C1 segment of cervical spinal cord (tissue), 14 donors: ENCODE results near the gene NMNAT3.
"Not testable (repeated sequence)": the region's sequence is repeated elsewhere in the genome, so short reads cannot be mapped to it uniquely, and the experiment has no call there.

Source experiments
- DNase-seq, 14 donors: peaks; one replicate each; lab custom pipeline; 2025; lab: John Stamatoyannopoulos, UW

Gene NMNAT3

GRCh38 chr3:139636511-139636910 is 41.3 kb downstream of the NMNAT3 start:
- DNase-seq = no peak

- no peak for DNase-seq
These were observed 43.6 kb downstream of the NMNAT3 start for GRCh38 chr3:139634111-139634635.

DNA sequence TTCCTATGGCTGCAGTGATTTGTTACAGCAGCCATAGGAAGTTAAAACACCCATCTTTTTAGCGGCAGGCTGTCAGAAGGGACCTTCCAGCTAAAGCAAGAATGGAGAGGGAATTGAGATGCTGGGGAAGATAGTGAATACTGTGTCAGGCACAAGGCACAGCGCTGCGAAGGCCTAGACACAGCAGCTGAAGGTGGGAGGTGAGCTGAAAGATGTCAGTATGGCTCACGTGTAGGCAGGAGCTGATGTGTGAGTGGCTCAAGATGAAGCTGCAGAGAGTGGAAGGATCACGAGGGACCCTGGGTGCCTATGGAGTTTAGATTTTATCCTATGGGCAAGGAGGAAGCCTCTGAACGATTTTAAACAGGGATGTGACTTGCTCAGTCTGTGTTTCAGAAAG is 44.3 kb downstream of the NMNAT3 start:
- DNase-seq = no peak

- DNase-seq = no peak
These were observed 47.2 kb downstream of the NMNAT3 start for GRCh38 chr3:139630542-139630941.

DNA sequence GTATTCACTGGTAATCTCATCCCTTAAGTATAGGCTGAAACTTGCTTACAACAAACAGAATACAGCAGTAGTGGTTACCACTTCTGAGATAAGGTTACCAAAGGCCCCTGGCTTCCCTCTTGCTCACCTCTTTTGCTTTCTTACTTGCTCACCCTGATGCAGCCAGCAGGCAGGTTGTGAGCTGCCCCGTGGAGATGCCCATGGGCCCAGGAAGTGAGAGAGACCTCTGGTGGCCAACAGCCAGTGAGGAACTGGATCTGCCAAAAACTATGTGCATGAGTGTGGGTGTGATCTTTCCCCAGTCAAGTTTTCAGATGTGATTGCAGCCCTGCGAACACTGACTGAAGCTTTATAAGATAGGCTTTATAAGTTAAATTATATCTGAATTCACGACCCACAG is 48.7 kb downstream of the NMNAT3 start:
- no peak for DNase-seq

DNA sequence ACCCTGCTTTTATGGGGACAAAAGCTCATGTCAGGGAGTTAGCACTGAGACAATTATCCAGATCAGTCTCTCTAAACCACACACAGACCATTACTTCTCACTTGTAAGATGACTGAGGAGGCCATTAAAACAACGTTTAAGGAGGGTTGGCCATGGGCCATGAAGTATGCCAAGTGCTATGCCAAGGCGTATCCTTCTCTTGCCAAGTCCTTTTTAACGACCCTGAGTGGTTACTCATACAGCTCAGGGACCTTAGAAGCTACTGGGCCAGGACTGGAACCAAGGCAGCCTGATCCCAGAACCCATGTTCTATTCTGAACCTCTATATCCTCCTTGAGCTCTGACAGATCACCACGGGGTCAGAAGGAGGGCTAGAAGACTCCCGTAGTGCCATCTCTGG is 50.0 kb downstream of the NMNAT3 start:
- no peak for DNase-seq

- DNase-seq = no peak
These were observed 57.3 kb downstream of the NMNAT3 start for GRCh38 chr3:139620438-139620837.

- no peak for DNase-seq
These were observed 58.3 kb downstream of the NMNAT3 start for GRCh38 chr3:139619484-139619883.

GRCh38 chr3:139617672-139618268 is 60.0 kb downstream of the NMNAT3 start:
- no peak for DNase-seq

GRCh38 chr3:139611528-139611927 is 66.2 kb downstream of the NMNAT3 start:
- DNase-seq = no peak

GRCh38 chr3:139610886-139611285 is 66.9 kb downstream of the NMNAT3 start:
- no peak for DNase-seq

DNA sequence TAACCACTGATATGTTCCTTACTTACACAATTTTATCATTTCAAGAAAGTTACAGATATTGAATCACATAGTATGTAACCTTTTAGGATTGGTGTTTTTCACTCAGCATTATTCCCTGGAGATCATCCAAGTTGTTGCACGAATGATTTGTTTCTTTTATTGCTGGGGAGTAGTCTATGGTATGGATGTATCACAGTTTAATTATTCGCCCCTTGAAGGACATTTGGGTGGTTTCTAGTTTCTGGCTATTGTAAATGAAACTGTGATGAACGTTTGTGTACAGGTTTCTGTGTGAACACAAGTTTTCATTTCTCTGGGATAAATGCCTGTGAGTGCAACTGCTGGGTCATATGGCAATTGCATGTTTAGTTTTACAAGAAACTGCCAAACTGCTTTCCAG is 68.8 kb downstream of the NMNAT3 start:
- no peak for DNase-seq

DNA sequence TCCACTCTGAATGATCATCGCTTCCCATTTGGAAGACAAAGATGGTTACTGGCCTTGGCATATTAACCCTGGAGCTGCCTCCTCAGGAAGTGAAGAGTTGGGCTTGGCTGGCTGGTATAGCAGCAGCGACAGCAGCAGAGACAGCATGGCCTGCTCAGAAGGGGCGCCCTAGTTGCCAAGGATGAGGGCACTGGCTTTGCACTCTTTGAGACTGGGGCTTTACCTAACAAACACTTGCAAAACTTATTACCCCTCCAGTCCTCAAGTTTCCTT is 69.7 kb downstream of the NMNAT3 start:
- DNase-seq = no peak

GRCh38 chr3:139607257-139608107 is 70.3 kb downstream of the NMNAT3 start:
- no peak for DNase-seq

DNA sequence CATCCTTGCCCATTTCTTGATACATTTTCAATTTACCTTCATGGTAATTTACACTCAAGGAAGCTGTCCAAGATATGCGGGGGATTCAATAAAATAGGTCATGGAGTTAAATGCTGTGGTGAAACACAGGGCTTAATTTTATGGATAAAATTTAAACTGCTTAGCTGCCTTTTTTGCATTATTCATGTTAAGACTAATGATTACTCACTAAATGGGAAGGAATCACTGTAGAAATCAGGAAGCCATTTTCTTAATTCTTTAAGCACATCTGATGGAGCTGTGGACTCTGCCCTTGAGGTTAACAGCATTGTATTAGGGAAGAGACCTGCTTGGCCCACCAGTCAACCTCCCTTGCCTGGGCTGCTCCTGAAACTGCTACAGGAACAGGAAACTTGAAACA is 75.8 kb downstream of the NMNAT3 start:
- DNase-seq = no peak

DNA sequence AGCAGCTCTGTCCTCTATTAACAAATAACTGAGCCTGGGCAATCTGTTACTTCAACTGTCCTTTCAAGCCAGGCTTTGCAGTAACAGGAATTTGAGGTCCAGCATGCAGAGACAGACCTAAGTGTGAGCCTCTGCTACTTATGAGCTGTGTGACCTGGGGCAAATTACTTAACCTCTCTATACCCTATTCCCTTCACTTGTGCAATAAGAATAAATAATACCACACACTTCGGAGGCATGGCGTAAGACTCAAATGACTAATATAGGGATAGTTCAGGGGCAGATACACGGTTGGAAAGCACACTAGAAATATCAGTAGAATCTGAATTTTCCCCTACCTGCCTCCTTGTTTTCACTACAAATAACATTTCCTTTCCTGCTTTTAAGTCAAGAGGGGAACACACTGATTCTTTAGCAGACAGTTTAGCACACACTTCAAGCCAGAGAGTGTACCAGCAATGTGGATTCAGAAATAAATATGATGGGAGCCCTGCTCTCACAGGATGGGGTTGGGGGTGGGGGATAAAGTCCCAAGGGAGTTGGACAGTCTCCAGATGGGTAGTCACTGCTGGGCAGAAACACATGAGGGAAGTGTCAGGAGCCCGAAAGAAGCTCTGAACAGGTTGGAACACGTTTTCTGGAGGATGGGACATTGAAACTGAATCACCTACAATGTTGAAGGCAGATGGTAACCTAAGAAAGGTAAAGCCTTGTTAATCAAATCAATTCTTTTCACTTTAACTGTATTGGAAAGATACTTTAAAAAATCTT is 76.4 kb downstream of the NMNAT3 start:
- DNase-seq = no peak

- no peak for DNase-seq
These were observed 79.8 kb downstream of the NMNAT3 start for GRCh38 chr3:139597947-139598346.

- not testable (repeated sequence) for DNase-seq
These were observed 86.6 kb downstream of the NMNAT3 start for GRCh38 chr3:139591186-139591585.

DNA sequence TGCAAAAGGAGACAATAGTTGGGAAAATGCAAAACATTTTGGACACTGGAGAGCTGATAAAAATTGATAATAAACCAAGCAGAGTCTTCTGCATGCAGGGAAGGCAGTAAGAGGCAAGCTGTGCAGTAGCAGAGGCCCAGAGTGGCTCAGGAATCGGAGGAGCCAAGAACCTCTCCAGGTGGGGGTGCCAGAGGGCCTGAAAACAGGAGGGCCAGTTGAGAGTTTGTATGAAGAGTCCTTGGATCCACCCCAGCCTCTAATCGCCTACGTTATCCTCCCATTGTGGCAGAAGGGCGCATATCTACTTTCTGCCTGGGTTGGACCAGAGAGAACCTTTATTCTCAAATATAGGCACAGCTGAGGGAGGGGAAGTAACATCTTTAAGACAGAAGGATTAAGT is 89.3 kb downstream of the NMNAT3 start:
- DNase-seq = no peak

DNA sequence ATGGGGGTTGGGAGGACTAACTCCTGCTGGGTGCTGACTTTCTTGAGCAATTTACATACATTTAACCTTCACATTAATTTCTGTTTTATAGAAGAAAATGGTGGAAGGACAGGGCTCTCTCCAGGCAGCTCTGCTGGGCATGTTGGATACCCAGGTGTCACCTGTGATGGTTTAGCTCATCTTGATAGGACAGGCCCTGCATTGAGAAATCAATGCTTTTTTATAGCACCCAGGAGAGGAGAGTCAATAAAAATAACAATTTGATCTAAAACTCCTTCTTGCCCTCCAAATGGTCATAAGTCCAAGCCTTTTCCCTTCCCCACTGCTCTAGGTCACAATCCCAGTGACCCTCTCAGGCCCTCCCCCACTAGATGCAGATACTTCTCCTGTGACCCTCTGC is 90.0 kb downstream of the NMNAT3 start:
- DNase-seq = no peak

GRCh38 chr3:139586420-139587017 is 91.3 kb downstream of the NMNAT3 start:
- DNase-seq = no peak

GRCh38 chr3:139585820-139586219 is 92.0 kb downstream of the NMNAT3 start:
- no peak for DNase-seq
